Dendritic cell treated with granulocyte-macrophage colony-stimulating factor and Interleukin-4, amounts not matched to agents 40 ng/mL and 50 ng/mL, for 4 days (primary cell): ENCODE results near the gene DAPK1.
A peak's percentile ranks its signal among the peaks of the same experiment; 100 is the strongest.

Experiments used
- H3K27ac Mint-ChIP-seq: one replicate; pipeline ENCODE4 v1.8.0; 2022; ENCODE audit warnings: mild to moderate bottlenecking, mixed read lengths
- H3K27me3 Mint-ChIP-seq: one replicate; pipeline ENCODE4 v1.8.0; 2022; ENCODE audit warnings: mild to moderate bottlenecking, mixed read lengths
- H3K36me3 Mint-ChIP-seq: one replicate; pipeline ENCODE4 v1.8.0; 2022; ENCODE audit warnings: low read depth, mixed read lengths
- H3K4me1 Mint-ChIP-seq: one replicate; pipeline ENCODE4 v1.8.0; 2022; ENCODE audit warnings: low read depth, mixed read lengths
- H3K4me3 Mint-ChIP-seq: one replicate; pipeline ENCODE4 v1.8.0; 2022; ENCODE audit warnings: mild to moderate bottlenecking, moderate library complexity, mixed read lengths
- H3K9me3 Mint-ChIP-seq: one replicate; pipeline ENCODE4 v1.8.0; 2022; ENCODE audit warnings: mixed read lengths
- intact Hi-C: fragments of 100-400 bp; cut with micrococcal nuclease; formaldehyde crosslinking; loops from one replicate; pipeline ENCODE4 v1.15.0; 2022

Gene DAPK1

GRCh38 chr9:87501806-87502205 is 4.1 kb downstream of the DAPK1 start:
- intact Hi-C loops, result loop anchor here (2.0 kb wide), 2 partner anchors 15 to 53 kb away; no protein-coding TSS in a partner anchor
- peak overlapping the region; percentile 39 for H3K4me3 Mint-ChIP-seq
- peaks cover 40% of the 10 kb centered on the region for H3K4me1 Mint-ChIP-seq
- no peaks in the 10 kb centered on the region for H3K27me3 Mint-ChIP-seq
- peaks cover 78% of the 10 kb centered on the region for H3K36me3 Mint-ChIP-seq
- peak overlapping the region; percentile 77 for H3K27ac Mint-ChIP-seq
- no peaks in the 10 kb centered on the region for H3K9me3 Mint-ChIP-seq

- Mint-ChIP-seq H3K27me3 (no peaks in the 10 kb centered on the region), H3K4me3 (peak overlapping the region; percentile 39), H3K9me3 (no peaks in the 10 kb centered on the region), H3K36me3 (peaks cover 86% of the 10 kb centered on the region), H3K4me1 (peaks cover 40% of the 10 kb centered on the region), H3K27ac (peak overlapping the region; percentile 77)
- intact Hi-C loops, result loop anchor here (2.0 kb wide), 1 partner anchor 14 kb away; no protein-coding TSS in a partner anchor
These were observed 4.9 kb downstream of the DAPK1 start for GRCh38 chr9:87502391-87503221.

- no peaks in the 10 kb centered on the region for H3K9me3 Mint-ChIP-seq
- peaks cover 41% of the 10 kb centered on the region for H3K4me1 Mint-ChIP-seq
- H3K27me3 Mint-ChIP-seq, result no peaks in the 10 kb centered on the region
- H3K4me3 Mint-ChIP-seq, result no peak overlapping the region
- H3K27ac Mint-ChIP-seq, result peak overlapping the region; percentile 8
- intact Hi-C loops, result loop anchor here (2.0 kb wide), 1 partner anchor 13 kb away; no protein-coding TSS in a partner anchor
- peaks cover 89% of the 10 kb centered on the region for H3K36me3 Mint-ChIP-seq
These were observed 5.8 kb downstream of the DAPK1 start for GRCh38 chr9:87503430-87503829.

GRCh38 chr9:87503927-87504326 is 6.3 kb downstream of the DAPK1 start:
- Mint-ChIP-seq H3K27ac (peak overlapping the region; percentile 8), H3K4me1 (peaks cover 46% of the 10 kb centered on the region), H3K36me3 (peaks cover 89% of the 10 kb centered on the region), H3K27me3 (no peaks in the 10 kb centered on the region), H3K9me3 (no peaks in the 10 kb centered on the region), H3K4me3 (no peak overlapping the region)
- intact Hi-C loops, result loop anchor here (2.0 kb wide), 1 partner anchor 13 kb away; no protein-coding TSS in a partner anchor

DNA sequence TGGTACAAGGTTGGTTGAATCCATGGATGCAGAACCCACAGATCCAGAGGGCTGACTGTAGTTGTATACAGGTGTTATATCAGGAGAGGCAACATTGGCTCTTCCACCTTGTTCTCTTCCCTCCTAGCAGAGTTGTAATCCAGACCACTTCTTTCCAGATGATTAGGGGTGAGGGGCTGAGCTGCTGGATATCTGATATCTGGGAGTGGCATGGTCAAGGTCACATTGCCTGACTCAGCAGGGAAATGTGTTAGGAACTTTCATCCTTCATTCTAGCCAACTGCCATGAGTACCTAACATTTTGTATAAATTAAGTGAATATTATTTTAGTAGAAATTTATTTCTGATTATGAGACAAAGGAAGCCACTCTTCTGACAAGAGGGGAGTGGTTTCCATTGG is 7.3 kb downstream of the DAPK1 start:
- Mint-ChIP-seq H3K27me3 (no peaks in the 10 kb centered on the region), H3K36me3 (peaks cover 89% of the 10 kb centered on the region), H3K9me3 (no peaks in the 10 kb centered on the region), H3K4me1 (peaks cover 52% of the 10 kb centered on the region), H3K27ac (no peak overlapping the region), H3K4me3 (no peak overlapping the region)
- intact Hi-C loops, result no loop called here

GRCh38 chr9:87505869-87506678 is 8.4 kb downstream of the DAPK1 start:
- Mint-ChIP-seq H3K27me3 (no peaks in the 10 kb centered on the region), H3K4me1 (peaks cover 52% of the 10 kb centered on the region), H3K27ac (no peak overlapping the region), H3K36me3 (peaks cover 89% of the 10 kb centered on the region), H3K4me3 (no peak overlapping the region), H3K9me3 (no peaks in the 10 kb centered on the region)
- intact Hi-C loops, result no loop called here

- intact Hi-C loops, result no loop called here
- Mint-ChIP-seq H3K4me3 (no peak overlapping the region), H3K27me3 (no peaks in the 10 kb centered on the region), H3K9me3 (no peaks in the 10 kb centered on the region), H3K4me1 (peaks cover 54% of the 10 kb centered on the region), H3K36me3 (peaks cover 98% of the 10 kb centered on the region), H3K27ac (no peak overlapping the region)
These were observed 9.9 kb downstream of the DAPK1 start for GRCh38 chr9:87507576-87507975.

DNA sequence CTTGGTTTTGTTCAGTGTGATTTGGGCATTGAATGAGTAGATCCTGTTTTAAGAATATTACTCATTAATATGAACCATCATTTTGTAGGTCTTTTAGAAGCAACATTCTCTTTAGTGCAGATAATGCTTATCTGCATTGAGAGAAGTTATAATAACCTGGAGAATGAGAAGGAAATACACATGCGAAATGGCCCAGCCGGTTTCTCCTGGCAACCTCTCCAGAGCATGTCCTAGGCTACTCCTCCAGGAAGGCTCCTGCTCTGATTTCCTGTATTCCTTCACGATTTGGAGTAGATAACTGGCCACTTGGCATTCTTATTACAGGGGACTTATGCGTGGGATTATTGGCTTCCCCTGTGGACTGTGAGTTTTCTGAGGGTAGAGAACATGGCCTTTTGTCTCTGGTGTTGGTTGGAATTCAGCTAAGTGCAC is 12.6 kb downstream of the DAPK1 start:
- intact Hi-C loops, result no loop called here
- Mint-ChIP-seq H3K27ac (peak overlapping the region; percentile 52), H3K36me3 (peaks cover 83% of the 10 kb centered on the region), H3K4me1 (peaks cover 62% of the 10 kb centered on the region), H3K9me3 (no peaks in the 10 kb centered on the region), H3K27me3 (no peaks in the 10 kb centered on the region), H3K4me3 (no peak overlapping the region)

GRCh38 chr9:87512311-87512710 is 14.6 kb downstream of the DAPK1 start:
- intact Hi-C loops, result no loop called here
- no peaks in the 10 kb centered on the region for H3K27me3 Mint-ChIP-seq
- H3K9me3 Mint-ChIP-seq, result no peaks in the 10 kb centered on the region
- peaks cover 72% of the 10 kb centered on the region for H3K36me3 Mint-ChIP-seq
- peaks cover 83% of the 10 kb centered on the region for H3K4me1 Mint-ChIP-seq
- H3K27ac Mint-ChIP-seq, result no peak overlapping the region
- H3K4me3 Mint-ChIP-seq, result no peak overlapping the region

GRCh38 chr9:87513161-87513560 is 15.5 kb downstream of the DAPK1 start:
- intact Hi-C loops, result no loop called here
- Mint-ChIP-seq H3K36me3 (peaks cover 68% of the 10 kb centered on the region), H3K4me3 (no peak overlapping the region), H3K9me3 (no peaks in the 10 kb centered on the region), H3K27ac (peak overlapping the region; percentile 46), H3K27me3 (no peaks in the 10 kb centered on the region), H3K4me1 (peaks cover 90% of the 10 kb centered on the region)

DNA sequence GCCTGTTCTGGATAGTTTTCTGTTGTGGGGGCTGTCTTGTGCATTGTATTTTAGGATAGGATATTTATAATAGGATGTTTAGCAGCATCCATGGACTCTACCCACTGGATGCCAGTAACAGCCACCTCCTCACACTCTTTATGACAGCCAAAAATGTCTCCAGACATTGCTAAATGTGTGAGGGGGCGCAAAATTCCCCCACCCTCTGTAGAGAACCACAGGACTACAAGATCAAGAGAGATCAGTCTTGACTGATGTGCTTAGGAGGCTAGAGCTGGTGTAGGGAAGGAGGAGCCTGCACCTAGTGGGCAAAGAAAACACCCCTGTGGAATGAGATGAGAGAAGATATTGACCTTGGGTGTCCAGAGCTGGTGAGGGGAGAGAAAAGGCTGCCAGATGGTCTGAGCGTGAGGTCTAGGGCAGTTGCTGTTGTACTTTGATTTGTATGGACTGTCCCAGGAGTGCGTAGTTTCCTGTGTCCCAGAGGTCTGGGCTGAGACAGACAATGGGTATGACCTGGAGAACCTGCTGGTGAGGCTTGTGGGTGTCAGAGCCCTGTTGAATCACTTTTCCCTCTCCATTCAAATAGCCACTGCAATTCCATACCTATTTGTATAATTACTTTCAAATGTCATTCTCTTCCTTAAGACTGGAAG is 16.3 kb downstream of the DAPK1 start:
- Mint-ChIP-seq H3K4me3 (no peak overlapping the region), H3K36me3 (peaks cover 65% of the 10 kb centered on the region), H3K27me3 (no peaks in the 10 kb centered on the region), H3K27ac (peak overlapping the region; percentile 4), H3K9me3 (no peaks in the 10 kb centered on the region), H3K4me1 (peaks cover 91% of the 10 kb centered on the region)
- intact Hi-C loops, result no loop called here

- H3K27me3 Mint-ChIP-seq, result no peaks in the 10 kb centered on the region
- H3K27ac Mint-ChIP-seq, result peak overlapping the region; percentile 87
- H3K4me1 Mint-ChIP-seq, result peaks cover 95% of the 10 kb centered on the region
- intact Hi-C loops, result no loop called here
- no peak overlapping the region for H3K4me3 Mint-ChIP-seq
- H3K9me3 Mint-ChIP-seq, result no peaks in the 10 kb centered on the region
- H3K36me3 Mint-ChIP-seq, result peaks cover 65% of the 10 kb centered on the region
These were observed 17.3 kb downstream of the DAPK1 start for GRCh38 chr9:87515006-87515405.

GRCh38 chr9:87515588-87516221 is 18.0 kb downstream of the DAPK1 start:
- Mint-ChIP-seq H3K36me3 (peaks cover 64% of the 10 kb centered on the region), H3K9me3 (no peaks in the 10 kb centered on the region), H3K4me3 (peak overlapping the region; percentile 57), H3K27ac (peak overlapping the region; percentile 87), H3K4me1 (peaks cover 93% of the 10 kb centered on the region), H3K27me3 (no peaks in the 10 kb centered on the region)
- intact Hi-C loops, result loop anchor here (2.0 kb wide), 1 partner anchor 13 kb away; no protein-coding TSS in a partner anchor
